Left hindlimb (tissue), 1 donor: ENCODE results near the gene DYNLT4.
"Not testable (repeated sequence)": the region's sequence is repeated elsewhere in the genome, so short reads cannot be mapped to it uniquely, and the experiment has no call there.

Experiments
- DNase-seq: peaks from one replicate; pipeline ENCODE4 v3.0.0-alpha.2; 2018

Gene DYNLT4

GRCh38 chr1:44808063-44808937, 1.1 kb upstream of the DYNLT4 start, which contains the start of gene BTBD19:
TSS of gene BTBD19 (plus strand) at chr1:44808523. CDS start at chr1:44808821, 298 bp downstream.
- peak; percentile 96 for DNase-seq

- DNase-seq = peak; percentile 94
These were observed 362 bp upstream of the DYNLT4 start for GRCh38 chr1:44807364-44808062.

GRCh38 chr1:44806025-44806703, 987 bp downstream of the DYNLT4 start:
- DNase-seq = peak; percentile 29

- peak; percentile 30 for DNase-seq
These were observed 1.7 kb downstream of the DYNLT4 start for GRCh38 chr1:44805311-44806024.

GRCh38 chr1:44803312-44804095, 3.6 kb downstream of the DYNLT4 start:
- DNase-seq = no peak

- no peak for DNase-seq
These were observed 4.2 kb downstream of the DYNLT4 start for GRCh38 chr1:44803062-44803311.

GRCh38 chr1:44802306-44803061, 4.7 kb downstream of the DYNLT4 start:
- peak; percentile 61 for DNase-seq

- peak; percentile 34 for DNase-seq
These were observed 5.5 kb downstream of the DYNLT4 start for GRCh38 chr1:44801491-44802305.

GRCh38 chr1:44799770-44800584, 7.2 kb downstream of the DYNLT4 start, which contains the start of gene PLK3:
TSS of gene PLK3 (plus strand) at chr1:44800377. CDS start at chr1:44800464, 87 bp downstream.
- peak; percentile 98 for DNase-seq

- DNase-seq = peak; percentile 23
These were observed 8.4 kb downstream of the DYNLT4 start for GRCh38 chr1:44798481-44799365.

- DNase-seq = not testable (repeated sequence)
These were observed 9.3 kb downstream of the DYNLT4 start for GRCh38 chr1:44797886-44798285.

- no peak for DNase-seq
These were observed 14.2 kb downstream of the DYNLT4 start for GRCh38 chr1:44792736-44793502.

- peak; percentile 39 for DNase-seq
These were observed 16.0 kb downstream of the DYNLT4 start for GRCh38 chr1:44790968-44791801.

- DNase-seq = no peak
These were observed 18.9 kb downstream of the DYNLT4 start, which contains the start of gene BEST4 for GRCh38 chr1:44788120-44788860. TSS of gene BEST4 (minus strand) at chr1:44788170. CDS start at chr1:44787705, 465 bp downstream.

GRCh38 chr1:44787506-44787905, 19.6 kb downstream of the DYNLT4 start:
- no peak for DNase-seq
